AG04450 (cell line): ENCODE results near the gene PSMD3. TPM values are rescaled to one million over a fixed set of nuclear protein-coding genes. Genes with fewer than 3 reads are reported as not detected.

Experiments used
- CTCF ChIA-PET: fragments of 300-600, 350-600 bp; formaldehyde crosslinking; extraction: SDS; loops from one replicate; lab custom pipeline; 2022; ENCODE audit warnings: antibody characterized with exemption, inconsistent platforms; lab: Charles Lee
- POLR2A ChIA-PET: fragments of 350-600 bp; formaldehyde crosslinking; extraction: SDS; loops from one replicate; lab custom pipeline; 2021; ENCODE audit warnings: antibody characterized with exemption, inconsistent platforms; lab: Yijun Ruan, JAX
- DNase-seq: peaks from one replicate; pipeline ENCODE4 v3.0.0-alpha.2; 2011; ENCODE audit warnings: low read depth, low spot score
- H3K27ac ChIP-seq: one replicate; pipeline ENCODE4 v1.5.1; 2012; ENCODE audit warnings: low read depth, low read length, control low read depth
- H3K27me3 ChIP-seq: one replicate; pipeline ENCODE4 v1.6.0; 2012; ENCODE audit warnings: low read length; ENCODE audit not compliant: control insufficient read depth, insufficient read depth
- H3K4me3 ChIP-seq: 2 replicates; pipeline ENCODE4 v1.5.1; 2011; ENCODE audit warnings: mild to moderate bottlenecking, low read depth, low read length, control low read depth
- H3K9me3 ChIP-seq: 2 replicates; pipeline ENCODE4 v1.5.1; 2012; ENCODE audit warnings: low read length; ENCODE audit not compliant: control insufficient read depth, insufficient read depth
- polyA plus RNA-seq: library from polyadenylated mRNA; depleted of rRNA; stranded (reverse); fragments of >200 nt; gene quantifications from 2 replicates; pipeline ENCODE4 v1.2.3, GENCODE V29; 2011
- TF ChIP-seq, protein P1 (sequence below): IDR thresholded peaks from 2 replicates; pipeline ENCODE4 v1.5.1; 2011; ENCODE audit warnings: low read depth, low read length, control low read depth, inconsistent platforms

The PSMD3 gene
- polyA plus RNA-seq, 1 experiment = 62.6 TPM

DNA sequence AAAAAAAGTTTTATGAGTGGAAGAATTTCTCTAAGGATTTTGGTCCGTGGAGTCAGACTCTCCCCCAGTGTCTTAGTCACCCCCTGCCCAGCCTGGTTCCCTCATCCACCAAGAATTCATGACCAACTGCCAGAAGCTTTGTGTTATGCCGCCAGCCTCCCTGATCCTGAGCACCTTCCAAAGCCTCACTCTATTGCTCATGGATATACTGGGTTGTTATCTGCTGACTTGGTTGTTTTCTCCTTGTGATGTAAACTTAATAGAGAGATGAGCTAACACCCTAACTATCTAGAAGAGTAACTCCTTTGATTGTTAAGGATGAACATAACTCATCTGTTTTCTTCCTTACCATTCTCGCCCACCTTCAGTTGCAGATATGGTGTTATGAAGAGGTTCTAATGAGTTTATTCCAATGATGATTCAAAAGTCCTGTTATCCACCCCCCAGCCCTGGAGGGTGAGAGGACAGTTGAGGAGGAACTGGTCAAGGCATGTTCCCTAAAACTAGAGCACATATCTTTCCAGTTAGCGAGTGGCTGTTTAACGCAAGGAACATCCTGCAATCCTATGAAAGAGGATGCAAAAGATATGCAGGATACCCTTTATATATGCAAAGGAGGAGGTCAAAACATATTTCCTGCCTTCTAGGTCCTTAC lies 1.5 kb upstream of the PSMD3 start:
- CTCF ChIA-PET = interaction anchor here (0.6 to 5.0 kb wide), 10 partner anchors 8 to 357 kb away, joined by 3 to 64 read pairs (median 6); no protein-coding TSS in a partner anchor
- H3K4me3 ChIP-seq = no peak overlapping the region
- H3K27ac ChIP-seq = peak overlapping the region; percentile 59
- DNase-seq = peak; percentile 78
- H3K9me3 ChIP-seq = no peaks in the 10 kb centered on the region; the same call in 1 of the 2 replicates
- POLR2A ChIA-PET = interaction anchor here (0.5 to 1.4 kb wide), 9 partner anchors 10 to 224 kb away, joined by 3 to 5 read pairs (median 3); partner anchors contain the start of gene NR1D1
- H3K27me3 ChIP-seq = no peaks in the 10 kb centered on the region
- TF ChIP-seq, protein P1, sequence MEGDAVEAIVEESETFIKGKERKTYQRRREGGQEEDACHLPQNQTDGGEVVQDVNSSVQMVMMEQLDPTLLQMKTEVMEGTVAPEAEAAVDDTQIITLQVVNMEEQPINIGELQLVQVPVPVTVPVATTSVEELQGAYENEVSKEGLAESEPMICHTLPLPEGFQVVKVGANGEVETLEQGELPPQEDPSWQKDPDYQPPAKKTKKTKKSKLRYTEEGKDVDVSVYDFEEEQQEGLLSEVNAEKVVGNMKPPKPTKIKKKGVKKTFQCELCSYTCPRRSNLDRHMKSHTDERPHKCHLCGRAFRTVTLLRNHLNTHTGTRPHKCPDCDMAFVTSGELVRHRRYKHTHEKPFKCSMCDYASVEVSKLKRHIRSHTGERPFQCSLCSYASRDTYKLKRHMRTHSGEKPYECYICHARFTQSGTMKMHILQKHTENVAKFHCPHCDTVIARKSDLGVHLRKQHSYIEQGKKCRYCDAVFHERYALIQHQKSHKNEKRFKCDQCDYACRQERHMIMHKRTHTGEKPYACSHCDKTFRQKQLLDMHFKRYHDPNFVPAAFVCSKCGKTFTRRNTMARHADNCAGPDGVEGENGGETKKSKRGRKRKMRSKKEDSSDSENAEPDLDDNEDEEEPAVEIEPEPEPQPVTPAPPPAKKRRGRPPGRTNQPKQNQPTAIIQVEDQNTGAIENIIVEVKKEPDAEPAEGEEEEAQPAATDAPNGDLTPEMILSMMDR = no peak

DNA sequence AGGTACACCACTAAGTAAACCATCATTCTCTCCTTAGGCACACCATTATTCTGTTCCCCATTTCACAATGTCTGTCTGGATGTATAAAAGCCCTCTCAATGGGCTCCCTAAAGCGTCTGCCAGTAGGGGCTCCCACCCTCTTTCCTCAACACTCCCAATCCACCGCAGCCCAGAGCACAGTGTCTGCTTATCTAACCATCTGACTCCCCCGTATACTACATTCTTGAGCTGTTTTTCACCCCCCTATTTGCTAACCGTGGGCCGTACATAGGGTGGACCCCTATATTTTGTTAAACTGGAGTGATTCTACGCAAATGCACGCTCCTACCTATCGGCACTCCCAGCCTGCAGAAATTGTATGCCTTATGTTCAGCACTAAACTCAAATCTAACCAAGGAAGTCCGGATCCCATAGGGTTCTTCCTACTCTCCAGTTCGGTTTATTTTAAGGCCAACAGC lies 685 bp upstream of the PSMD3 start:
- DNase-seq = no peak
- Histone ChIP-seq H3K27me3 (no peaks in the 10 kb centered on the region), H3K9me3 (no peaks in the 10 kb centered on the region; the same call in 1 of the 2 replicates), H3K4me3 (peak overlapping the region; percentile 71), H3K27ac (peak overlapping the region; percentile 65)
- ChIA-PET POLR2A (interaction anchor here (0.6 to 2.4 kb wide), 18 partner anchors 11 to 1708 kb away, joined by 3 to 16 read pairs (median 4); partner anchors contain the start of genes LRRC3C, MSL1, NR1D1 and ORMDL3), CTCF (interaction anchor here (0.6 to 5.0 kb wide), 17 partner anchors 9 to 358 kb away, joined by 3 to 64 read pairs (median 4); partner anchors contain the start of gene MIEN1)
- TF ChIP-seq, protein P1 = peak; percentile 35; the same call in 1 of the 2 replicates

DNA sequence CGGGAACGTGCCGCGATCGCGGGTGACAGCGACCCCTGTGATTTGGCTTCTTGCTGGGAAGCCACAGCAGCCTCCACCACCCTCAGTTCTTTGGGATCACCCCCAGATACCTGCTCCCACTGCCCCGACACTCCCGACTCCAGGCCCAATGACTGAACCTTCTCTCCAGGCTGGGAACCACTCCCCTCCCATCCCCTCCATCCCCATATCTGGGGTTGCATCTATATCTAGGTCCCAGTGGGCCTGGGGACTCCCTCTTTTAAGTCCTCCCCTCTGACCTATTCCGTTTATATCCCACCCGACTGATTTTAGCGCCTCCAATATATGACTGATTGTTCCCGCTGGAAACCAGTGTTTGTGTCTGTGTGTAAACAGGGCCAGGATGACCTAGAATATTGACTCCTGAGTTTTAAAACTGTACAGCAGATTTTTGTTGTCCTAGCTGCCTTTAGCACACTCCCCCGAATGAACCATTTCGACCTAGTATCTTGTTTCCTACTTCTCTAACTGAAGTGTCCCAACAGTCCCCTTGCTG lies 667 bp downstream of the PSMD3 start:
- H3K4me3 ChIP-seq = peak overlapping the region; percentile 99
- ChIA-PET CTCF (interaction anchor here (0.5 to 5.0 kb wide), 14 partner anchors 13 to 358 kb away, joined by 3 to 64 read pairs (median 4); no protein-coding TSS in a partner anchor), POLR2A (interaction anchor here (1.0 to 2.4 kb wide), 10 partner anchors 20 to 251 kb away, joined by 3 to 16 read pairs (median 4); partner anchors contain the start of genes MSL1 and NR1D1)
- no peaks in the 10 kb centered on the region; the same call in 1 of the 2 replicates for H3K9me3 ChIP-seq
- H3K27ac ChIP-seq = peak overlapping the region; percentile 76
- TF ChIP-seq, protein P1 = peak; percentile 14; the same call in 1 of the 2 replicates
- DNase-seq = no peak
- H3K27me3 ChIP-seq = no peaks in the 10 kb centered on the region

DNA sequence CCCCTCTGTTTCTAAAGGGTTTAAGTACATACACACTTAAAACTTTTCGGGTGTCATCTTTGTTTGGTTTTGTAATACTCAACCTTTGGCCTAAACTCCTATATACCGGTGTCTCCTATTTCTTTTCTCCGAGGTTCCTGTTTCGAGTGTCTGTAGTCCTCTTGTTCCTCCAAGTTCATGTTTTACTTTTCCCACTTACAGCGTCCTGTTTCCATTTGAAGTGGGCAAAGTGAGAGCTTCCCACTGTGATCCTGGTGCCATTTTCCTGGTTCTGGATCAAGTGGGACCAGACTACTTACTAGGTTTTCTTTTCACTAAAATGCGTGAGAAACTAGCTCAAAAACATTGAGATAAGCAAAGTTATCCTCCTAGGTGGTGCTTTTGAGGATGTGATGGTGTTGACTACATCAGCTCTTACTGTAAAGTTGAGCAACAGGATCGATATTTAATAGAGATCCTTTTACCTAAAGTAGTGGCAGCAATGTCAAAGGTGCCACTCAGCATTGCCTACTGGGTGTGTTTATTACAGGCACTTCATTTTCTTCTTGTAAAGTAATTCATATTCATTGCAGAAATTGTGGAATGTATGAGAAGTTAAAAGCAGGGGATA lies 1.3 kb downstream of the PSMD3 start:
- no peak for DNase-seq
- POLR2A ChIA-PET = interaction anchor here (2.4 kb wide), 1 partner anchor 24 kb away, joined by 12 read pairs; no protein-coding TSS in a partner anchor
- CTCF ChIA-PET = interaction anchor here (0.5 to 5.0 kb wide), 7 partner anchors 17 to 265 kb away, joined by 3 to 64 read pairs (median 3); no protein-coding TSS in a partner anchor
- Histone ChIP-seq H3K4me3 (peak overlapping the region; percentile 99), H3K9me3 (no peaks in the 10 kb centered on the region; the same call in 1 of the 2 replicates), H3K27me3 (no peaks in the 10 kb centered on the region), H3K27ac (no peak overlapping the region)
- TF ChIP-seq, protein P1 = no peak
